HG02763 (cell line): ENCODE measurements around the gene IER3.
"Not testable (repeated sequence)": the region's sequence is repeated elsewhere in the genome, so short reads cannot be mapped to it uniquely, and the experiment has no call there.

Experiments
- ATAC-seq: cut with Tn5 transposase; IDR thresholded peaks from one replicate; pipeline ENCODE4 v1.9.1; 2021; ENCODE audit warnings: mild to moderate bottlenecking, moderate library complexity; ENCODE audit not compliant: unreplicated experiment

The IER3 gene

DNA sequence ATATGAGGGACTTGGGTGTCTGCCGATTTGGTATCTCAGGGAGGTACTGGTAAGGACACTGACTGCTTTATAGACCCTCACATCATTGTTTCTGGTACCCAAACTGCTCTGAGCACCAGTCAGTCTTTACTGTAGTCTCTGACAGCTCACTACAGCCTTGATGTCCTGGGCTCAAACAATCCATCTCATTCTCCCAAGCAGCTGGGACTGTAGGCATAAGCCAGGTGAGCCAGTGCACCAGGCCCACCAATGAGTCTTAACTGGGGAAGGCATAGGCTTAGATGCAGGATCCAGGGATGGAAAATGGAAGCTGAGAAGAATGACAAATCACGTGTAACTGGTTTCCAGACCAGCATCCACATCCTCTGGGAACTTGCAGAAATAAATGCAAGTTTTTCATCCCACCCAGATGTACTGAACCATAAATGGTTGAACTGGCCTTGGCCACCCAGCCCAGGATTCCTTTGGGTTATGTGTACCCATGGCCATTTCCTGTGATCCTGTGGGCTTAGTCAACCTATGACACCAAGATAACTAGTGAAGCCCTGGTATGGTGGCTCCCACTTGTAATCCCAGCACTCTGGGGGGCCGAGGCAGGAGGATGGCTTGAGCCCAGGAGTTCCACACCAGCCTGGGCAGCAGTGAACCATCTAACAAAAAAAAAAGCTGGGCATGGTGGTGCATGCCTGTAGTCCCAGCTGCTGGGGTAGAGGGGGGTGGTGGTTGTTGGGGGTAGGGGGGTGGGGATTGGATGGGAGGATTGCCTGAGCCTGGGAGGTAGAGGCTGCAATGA, 18.4 kb downstream of the IER3 start:
- no peak for ATAC-seq

DNA sequence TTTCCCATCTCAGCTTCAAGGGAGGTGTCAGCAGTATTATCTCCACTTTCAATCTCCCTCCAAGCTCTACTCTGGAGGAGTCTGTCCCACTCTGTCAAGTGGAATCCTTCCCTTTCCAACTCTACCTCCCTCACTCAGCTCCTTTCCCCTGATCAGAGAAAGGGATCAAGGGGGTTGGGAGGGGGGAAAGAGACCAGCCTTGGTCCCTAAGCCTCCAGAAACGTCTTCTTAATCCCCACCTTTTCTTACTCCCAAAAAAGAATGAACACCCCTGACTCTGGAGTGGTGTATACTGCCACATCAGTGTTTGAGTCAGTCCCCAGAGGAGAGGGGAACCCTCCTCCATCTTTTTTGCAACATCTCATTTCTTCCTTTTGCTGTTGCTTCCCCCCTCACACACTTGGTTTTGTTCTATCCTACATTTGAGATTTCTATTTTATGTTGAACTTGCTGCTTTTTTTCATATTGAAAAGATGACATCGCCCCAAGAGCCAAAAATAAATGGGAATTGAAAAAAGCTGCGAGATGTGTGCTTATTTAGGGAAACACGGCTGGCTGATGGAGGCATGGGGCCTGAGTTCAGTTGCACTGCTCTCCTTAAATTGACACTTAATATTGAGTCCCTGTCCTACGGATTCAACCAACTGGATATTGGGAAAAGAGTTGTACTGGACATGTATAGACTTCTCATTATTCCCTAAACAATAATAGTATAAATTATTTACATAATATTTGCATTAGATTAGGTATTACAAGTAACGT, 19.3 kb downstream of the IER3 start:
- no peak for ATAC-seq

DNA sequence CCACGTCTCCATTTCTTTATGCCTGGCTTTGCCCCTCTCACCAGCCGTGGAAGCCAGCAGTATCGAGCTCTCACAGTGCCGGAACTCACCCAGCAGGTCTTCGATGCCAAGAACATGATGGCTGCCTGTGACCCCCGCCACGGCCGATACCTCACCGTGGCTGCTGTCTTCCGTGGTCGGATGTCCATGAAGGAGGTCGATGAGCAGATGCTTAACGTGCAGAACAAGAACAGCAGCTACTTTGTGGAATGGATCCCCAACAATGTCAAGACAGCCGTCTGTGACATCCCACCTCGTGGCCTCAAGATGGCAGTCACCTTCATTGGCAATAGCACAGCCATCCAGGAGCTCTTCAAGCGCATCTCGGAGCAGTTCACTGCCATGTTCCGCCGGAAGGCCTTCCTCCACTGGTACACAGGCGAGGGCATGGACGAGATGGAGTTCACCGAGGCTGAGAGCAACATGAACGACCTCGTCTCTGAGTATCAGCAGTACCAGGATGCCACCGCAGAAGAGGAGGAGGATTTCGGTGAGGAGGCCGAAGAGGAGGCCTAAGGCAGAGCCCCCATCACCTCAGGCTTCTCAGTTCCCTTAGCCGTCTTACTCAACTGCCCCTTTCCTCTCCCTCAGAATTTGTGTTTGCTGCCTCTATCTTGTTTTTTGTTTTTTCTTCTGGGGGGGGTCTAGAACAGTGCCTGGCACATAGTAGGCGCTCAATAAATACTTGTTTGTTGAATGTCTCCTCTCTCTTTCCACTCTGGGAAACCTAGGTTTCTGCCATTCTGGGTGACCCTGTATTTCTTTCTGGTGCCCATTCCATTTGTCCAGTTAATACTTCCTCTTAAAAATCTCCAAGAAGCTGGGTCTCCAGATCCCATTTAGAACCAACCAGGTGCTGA, 20.3 kb downstream of the IER3 start:
- ATAC-seq, result not testable (repeated sequence)

DNA sequence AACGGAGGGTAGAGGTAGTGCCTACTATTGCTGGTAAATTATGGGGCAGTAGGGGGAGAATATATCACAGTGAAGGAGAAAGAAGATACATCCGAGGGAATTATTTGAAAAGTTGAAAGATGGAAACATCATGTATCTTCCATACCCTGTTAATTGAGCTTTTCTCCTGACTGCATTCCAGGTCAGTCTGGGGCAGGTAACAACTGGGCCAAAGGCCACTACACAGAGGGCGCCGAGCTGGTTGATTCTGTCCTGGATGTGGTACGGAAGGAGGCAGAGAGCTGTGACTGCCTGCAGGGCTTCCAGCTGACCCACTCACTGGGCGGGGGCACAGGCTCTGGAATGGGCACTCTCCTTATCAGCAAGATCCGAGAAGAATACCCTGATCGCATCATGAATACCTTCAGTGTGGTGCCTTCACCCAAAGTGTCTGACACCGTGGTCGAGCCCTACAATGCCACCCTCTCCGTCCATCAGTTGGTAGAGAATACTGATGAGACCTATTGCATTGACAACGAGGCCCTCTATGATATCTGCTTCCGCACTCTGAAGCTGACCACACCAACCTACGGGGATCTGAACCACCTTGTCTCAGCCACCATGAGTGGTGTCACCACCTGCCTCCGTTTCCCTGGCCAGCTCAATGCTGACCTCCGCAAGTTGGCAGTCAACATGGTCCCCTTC, 21.0 kb downstream of the IER3 start:
- ATAC-seq, result not testable (repeated sequence)

DNA sequence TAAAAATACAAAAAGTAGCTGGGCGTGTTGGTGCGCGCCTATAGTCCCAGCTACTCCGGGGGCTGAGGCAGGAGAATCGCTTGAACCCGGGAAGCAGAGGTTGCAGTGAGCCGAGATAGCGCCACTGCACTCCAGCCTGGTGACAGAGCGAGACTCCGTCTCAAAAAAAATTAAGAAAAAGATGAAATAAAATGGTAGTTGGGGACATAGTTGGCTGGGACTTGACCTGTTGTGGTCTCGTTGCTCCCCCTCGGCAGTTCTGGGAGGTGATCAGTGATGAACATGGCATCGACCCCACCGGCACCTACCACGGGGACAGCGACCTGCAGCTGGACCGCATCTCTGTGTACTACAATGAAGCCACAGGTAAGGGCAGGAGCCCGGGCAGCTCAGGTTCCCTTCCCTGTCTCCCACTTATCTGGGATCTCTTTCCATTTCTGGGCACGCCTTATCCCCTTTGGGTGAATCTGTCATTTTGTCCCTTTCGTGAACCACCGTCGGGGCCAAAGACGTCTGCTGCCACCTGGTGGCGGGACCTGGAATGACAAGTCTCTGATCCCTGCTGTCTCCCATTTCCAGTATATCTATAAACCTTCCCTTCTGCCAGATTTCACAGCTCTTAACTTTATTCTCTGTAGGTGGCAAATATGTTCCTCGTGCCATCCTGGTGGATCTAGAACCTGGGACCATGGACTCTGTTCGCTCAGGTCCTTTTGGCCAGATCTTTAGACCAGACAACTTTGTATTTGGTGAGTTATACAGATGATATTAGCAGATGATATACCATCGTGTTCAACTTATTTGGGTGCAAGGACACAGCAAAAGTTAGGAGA, 21.9 kb downstream of the IER3 start:
- ATAC-seq, result no peak

DNA sequence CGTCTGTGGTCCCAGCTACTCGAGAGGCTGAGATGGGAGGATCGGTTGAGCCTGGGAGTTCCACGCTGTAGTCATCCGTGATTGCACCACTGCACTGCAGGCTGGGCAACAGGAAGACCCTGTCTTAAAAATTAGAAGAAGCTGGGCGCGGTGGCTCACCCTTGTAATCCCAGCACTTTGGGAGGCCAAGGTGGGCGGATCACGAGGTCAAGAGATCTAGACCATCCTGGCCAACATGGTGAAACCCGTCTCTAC, 22.4 kb downstream of the IER3 start:
- ATAC-seq, result not testable (repeated sequence)

DNA sequence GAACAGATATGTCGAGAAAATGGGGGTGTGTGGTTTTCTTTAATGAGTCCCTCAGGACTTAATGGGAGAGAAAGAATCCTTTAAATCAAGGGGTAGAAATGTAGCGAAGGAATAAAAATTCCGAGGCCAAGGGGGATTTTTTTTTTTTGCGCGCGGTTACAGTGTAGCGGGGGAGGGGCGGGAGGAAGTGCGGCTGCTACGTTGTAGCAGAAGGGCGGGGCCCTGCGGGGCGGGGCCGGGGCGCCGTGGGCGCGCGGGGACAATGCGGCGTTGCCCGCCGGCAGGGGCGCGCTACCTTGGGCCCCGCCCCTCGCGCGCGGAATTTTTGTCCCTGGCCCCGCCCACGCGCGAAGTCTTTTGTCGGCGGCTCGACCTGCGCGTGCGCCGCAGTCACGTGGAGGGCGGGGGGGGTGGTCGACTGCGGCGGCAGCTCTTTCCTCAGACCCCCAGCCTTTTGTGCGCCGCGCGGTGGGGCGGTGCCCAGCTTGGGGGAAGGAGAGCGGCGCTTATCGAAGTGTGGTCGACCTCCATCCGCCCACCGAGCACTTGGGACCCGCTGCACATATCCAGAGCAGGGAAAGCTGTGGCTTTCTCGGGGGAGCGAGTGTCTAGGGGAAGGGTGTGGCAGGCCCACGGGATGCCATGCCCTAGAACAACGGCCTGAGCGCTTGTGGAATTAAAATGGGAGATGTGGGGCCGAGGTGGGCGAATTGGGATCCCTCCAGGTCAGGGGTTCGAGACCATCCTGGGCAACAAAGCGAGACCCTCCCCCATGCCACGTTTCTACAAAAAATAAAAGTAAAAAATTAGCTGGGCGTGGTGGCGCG, 22.9 kb downstream of the IER3 start:
- ATAC-seq, result peak; percentile 31

DNA sequence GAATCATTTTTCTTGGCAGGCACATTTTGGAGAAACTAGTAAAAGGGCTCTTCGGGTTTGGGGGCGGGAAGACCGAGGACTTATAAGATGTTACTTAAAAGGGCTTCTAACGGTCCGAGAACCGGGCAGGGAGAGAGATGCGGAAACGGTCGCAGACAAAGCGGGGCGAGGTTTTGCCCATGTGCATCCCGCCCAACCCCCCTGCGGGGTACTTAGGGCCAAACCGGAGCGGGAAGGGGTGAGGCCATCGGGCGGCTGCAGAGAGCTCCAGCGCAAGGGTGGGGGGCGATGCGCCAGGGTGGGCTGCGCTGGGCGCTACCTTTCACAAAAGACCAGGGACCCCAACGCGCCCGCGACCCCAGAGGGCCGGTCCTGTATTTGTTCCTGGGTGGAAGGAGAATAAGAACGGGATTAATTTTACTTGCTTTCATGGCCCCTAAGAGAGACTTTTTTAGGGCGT, 23.6 kb downstream of the IER3 start:
- ATAC-seq, result no peak

DNA sequence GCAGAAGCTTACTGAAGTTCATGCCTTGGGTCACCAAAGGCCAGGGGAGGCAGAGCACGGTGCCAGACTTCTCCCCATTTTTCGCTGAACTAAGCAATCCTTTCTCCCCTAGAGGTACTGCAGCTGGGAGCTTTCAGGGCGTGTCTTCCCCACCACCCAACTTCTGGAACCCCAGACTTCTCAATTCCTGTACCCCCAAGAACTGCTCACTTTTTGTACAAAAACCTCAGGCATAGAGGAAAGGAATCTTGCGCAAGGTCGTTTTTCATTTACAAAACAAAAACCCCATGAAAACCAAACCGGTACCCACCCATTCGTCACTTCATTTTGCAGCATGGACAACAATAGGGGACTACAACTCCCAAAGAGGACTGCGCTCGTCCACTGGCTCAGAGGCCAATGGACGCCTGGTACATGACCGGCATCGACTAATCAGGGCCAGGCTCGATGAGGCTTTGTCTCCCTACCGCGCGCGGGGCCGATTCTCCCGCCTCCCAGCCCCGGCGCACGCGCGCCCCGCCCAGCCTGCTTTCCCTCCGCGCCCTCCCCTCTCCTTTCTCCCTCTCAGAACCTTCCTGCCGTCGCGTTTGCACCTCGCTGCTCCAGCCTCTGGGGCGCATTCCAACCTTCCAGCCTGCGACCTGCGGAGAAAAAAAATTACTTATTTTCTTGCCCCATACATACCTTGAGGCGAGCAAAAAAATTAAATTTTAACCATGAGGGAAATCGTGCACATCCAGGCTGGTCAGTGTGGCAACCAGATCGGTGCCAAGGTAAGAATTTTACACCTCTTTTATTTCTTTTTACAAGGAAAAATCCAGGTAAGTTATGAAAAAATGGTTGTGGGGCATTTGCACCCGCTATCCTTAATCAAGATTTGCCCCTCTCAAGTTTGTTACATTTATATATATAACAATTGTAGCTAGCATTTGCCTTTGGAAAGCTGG, 24.3 kb downstream of the IER3 start, which contains the start of gene TUBB:
TUBB (plus strand) TSS at position 562 of the 947 bp plus-strand sequence; CDS start at position 717, 155 bp downstream.
- ATAC-seq, result peak; percentile 42

DNA sequence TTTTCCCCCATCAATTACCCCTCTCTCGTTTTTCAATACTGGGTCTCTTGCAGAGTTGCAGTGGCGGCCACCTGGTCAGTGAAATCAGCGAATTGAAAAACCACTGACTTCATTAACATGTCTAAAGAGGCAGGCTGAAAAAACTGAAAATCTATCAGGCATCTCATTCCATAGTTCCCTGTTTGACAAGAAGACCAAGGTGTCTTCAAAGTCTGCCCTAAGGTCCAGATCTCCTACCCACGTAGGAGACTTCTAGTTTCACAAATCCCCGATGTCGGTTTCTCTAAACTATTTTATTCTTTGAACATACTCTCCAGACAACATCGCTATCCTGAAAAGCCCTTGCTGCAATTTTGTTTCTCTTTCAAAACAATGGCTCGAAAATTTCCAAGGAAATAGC, 25.0 kb downstream of the IER3 start:
- ATAC-seq, result no peak

DNA sequence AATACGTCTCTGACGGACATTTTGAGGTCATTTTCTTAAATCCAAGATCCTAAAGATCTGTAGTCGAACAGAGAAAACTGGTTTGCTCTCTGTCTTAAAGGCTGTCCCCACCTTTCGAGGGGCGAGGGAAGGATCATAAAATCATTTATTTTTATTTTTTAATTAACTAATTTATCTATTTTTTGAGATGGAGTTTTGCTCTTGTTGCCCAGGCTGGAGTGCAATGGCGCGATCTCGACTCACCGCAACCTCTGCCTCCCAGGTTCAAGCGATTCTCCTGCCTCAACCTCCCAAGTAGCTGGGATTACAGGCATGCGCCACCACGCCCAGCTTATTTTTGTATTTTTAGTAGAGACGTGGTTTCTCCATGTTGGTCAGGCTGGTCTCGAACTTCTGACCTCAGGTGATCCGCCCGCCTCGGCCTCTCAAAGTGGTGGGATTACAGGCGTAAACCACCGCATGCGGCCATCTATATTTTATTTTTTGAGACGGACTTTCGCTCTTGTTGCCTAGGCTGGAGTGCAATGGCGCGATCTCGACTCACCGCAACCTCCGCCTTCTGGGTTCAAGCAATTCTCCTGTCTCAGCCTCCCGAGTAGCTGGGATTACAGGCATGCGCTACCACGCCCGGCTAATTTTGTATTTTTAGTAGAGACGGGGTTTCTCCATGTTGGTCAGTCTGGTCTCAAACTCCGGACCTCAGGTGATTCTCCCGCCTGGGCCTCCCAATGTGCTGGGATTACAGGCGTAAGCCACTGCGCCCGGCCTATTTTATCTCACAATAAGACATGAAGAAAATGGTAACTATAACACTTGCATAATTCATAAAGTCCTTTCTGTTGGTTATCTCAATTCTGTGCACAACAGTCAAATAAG, 26.3 kb downstream of the IER3 start:
- not testable (repeated sequence) for ATAC-seq

DNA sequence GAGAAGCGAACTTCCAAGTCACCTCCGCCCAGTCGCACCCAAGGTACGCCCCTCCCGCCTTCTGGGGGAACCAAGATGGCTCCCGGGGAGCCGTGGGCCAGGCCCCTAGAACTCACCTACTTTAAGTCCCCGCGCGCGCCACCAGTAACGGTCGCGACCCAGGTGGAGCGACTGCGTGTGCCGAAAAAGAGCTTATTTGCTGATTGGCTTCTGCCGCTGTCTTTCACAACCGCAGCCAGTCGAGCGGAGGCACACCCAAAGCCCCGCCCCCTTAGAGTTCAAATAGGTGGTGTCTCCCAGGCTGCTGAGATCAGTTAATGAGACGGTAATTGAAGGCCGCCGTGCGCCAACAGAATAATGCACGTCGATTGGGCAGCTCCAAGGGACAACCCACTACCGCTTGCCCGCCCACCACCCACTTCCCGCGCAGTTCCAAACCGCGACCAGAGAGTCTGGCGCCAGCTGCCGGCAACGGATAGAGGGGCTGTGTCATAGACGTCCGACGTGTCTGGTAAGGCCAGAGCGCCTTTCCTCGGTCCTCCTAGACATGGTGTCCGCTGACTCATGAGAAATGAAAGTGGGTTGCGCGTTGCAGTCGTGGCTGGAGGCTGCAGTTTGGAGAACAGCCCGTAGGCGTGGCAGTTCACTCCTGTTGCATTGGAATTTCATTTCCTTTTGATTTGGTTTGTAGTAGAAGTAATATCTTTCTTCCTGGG, 27.1 kb downstream of the IER3 start, which contains the start of gene MDC1:
MDC1 (minus strand) TSS at position 153 of the 716 bp plus-strand sequence. CDS start 2,106 bp downstream, outside the sequence.
- peak; percentile 63 for ATAC-seq

DNA sequence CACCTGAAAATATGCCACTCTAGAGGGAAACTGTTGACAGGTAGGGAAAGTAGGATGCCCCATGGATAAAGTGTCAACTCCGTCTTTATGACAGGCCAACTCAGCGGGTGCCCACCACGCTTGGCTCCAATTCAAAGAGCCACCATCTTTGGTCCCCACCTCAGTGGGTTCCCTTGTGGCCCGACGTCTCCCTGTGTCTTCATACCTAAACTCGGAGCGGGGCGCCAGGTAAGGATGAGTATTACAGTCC, 27.5 kb downstream of the IER3 start:
- no peak for ATAC-seq

DNA sequence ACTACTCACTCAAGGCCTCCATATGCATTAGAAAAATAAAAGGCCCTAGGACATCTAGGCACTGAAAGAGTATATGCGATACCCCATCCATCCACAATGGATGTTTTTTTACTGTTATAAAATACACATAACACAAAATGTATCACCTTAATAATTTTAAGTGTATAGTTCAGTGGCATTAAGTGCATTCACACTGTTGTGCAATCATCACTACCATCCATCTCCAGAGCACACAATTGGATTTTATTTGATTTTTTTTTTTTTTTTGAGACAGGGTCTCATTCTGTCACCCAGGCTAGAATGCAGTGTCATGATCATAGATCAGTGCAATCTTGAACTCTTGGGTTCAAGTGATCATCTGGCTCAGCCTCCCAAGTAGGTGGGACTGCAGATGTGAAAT, 30.1 kb downstream of the IER3 start:
- no peak for ATAC-seq

DNA sequence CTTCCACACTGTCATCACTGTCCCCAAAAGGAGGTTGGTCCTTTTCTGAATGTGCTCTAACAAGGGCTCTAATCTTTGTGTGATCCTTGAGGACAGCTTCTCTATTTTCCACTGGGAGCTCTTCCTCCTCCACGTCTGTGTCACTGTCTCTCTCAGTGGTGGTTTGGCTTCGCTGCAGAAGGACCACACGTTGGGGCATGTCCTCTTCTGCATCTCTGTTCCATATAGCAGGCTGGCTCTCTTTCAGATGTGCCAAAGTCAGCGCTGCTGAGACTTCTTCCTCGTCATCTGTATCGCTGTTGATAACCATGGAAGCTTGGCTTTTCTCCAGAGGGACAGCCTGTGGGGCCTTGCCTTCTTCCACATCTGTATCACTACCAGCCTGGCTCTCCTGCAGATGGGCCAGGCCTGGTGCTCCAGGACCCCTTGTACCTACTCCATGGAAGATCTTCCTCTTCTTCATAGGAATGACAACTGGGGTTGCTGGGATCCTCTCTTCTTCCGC, 31.9 kb downstream of the IER3 start:
- no peak for ATAC-seq

DNA sequence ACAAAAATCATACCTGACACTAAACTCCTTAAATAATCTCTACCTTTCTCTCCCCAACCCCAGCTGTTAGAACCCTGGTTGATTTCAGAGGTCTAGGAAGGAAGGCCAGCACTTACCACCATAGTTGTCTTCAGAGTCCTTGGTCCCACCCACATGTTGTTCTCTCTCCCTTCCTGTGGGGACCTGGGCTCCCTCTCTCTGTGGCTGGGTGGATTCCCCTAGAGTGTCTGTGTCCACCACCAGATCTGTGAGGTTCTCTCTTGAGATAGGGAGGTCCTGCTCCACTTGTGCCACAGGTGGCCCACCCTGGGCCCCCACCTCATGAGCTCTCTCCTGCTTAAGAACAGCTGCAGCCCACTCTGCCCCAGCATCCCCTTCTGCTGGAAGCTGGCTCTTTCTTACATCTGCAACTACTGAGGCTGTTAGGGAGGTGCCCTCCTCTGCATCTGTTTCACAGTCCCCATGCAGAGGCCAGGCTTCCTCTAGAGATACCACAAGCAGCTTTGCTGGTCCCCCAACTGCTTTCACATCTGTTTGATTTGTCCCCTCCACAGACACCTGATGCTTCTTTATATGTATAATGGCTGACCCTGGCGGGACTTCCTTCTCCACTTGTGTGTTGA, 32.5 kb downstream of the IER3 start:
- ATAC-seq, result no peak
